DOHH2 (cell line): ENCODE results near the gene SUCO.

ENCODE experiments used
- CTCF ChIP-seq: fragments of 200-600 bp; sonication (generic); IDR thresholded peaks from one replicate; pipeline ENCODE4 v1.5.1; 2014; ENCODE audit warnings: antibody characterized with exemption, mild to moderate bottlenecking, low read depth, low read length; ENCODE audit not compliant: poor library complexity, severe bottlenecking
- EZH2phosphoT487 ChIP-seq: fragments of 200-600 bp; sonication (generic); IDR thresholded peaks from 2 replicates; pipeline ENCODE4 v1.6.1; 2017; ENCODE audit warnings: borderline replicate concordance, mild to moderate bottlenecking, antibody characterized with exemption, low read length, moderate library complexity, mixed read lengths

GRCh38 chr1:172537827-172538391, 5.0 kb downstream of the SUCO start:
- TF ChIP-seq EZH2phosphoT487 (no peak), CTCF (no peak)
